Natural killer cell (primary cell): ENCODE data around the gene SGTB. TPM values are rescaled to one million over a fixed set of nuclear protein-coding genes. Genes with fewer than 3 reads are reported as not detected.
"Not testable (repeated sequence)": the region's sequence is repeated elsewhere in the genome, so short reads cannot be mapped to it uniquely, and the experiment has no call there.

Source experiments
- ATAC-seq, 3 donors: fragments of 150-1000 bp in 2 of 3; fragments of 200-7000 bp in 1 of 3; cut with Tn5 transposase; 1 replicate in 1 of 3; 2 replicates in 2 of 3; pipeline ENCODE4 v1.10.0; 2021; ENCODE audit warnings: mild to moderate bottlenecking in 2 of 3, moderate library complexity in 2 of 3
- DNase-seq, 2 donors: peaks; one replicate each; pipeline versions ENCODE4 v3.0.0 to v3.0.0-alpha.2; 2013 to 2021; ENCODE audit warnings: mixed read lengths in 1 of 2
- H3K27ac ChIP-seq: one replicate; pipeline ENCODE4 v1.5.1; 2013; ENCODE audit warnings: mild to moderate bottlenecking, low read length
- H3K27me3 ChIP-seq: one replicate; pipeline ENCODE4 v1.6.1; 2013; ENCODE audit warnings: low read length; ENCODE audit not compliant: control insufficient read depth, insufficient read depth
- H3K36me3 ChIP-seq: one replicate; pipeline ENCODE4 v1.6.1; 2013; ENCODE audit warnings: low read length; ENCODE audit not compliant: control insufficient read depth, insufficient read depth
- H3K4me1 ChIP-seq: one replicate; pipeline ENCODE4 v1.6.1; 2013; ENCODE audit warnings: low read length; ENCODE audit not compliant: control insufficient read depth, insufficient read depth
- H3K4me3 ChIP-seq: one replicate; pipeline ENCODE4 v1.5.1; 2013; ENCODE audit warnings: low read length
- H3K9me3 ChIP-seq: one replicate; pipeline ENCODE4 v1.6.1; 2013; ENCODE audit warnings: low read length; ENCODE audit not compliant: control insufficient read depth, insufficient read depth
- H3K27ac Mint-ChIP-seq, 2 donors: one replicate each; pipeline ENCODE4 v1.8.0; 2022; ENCODE audit warnings: mild to moderate bottlenecking in 2 of 2, mixed read lengths in 2 of 2, moderate library complexity in 1 of 2
- H3K27me3 Mint-ChIP-seq, 2 donors: one replicate each; pipeline ENCODE4 v1.8.0; 2022; ENCODE audit warnings: low read depth in 2 of 2, mixed read lengths in 2 of 2
- H3K36me3 Mint-ChIP-seq: one replicate; pipeline ENCODE4 v1.8.0; 2022; ENCODE audit warnings: mixed read lengths
- H3K4me1 Mint-ChIP-seq, 2 donors: one replicate each; pipeline ENCODE4 v1.8.0; 2022; ENCODE audit warnings: mixed read lengths in 2 of 2
- H3K4me3 Mint-ChIP-seq: one replicate; pipeline ENCODE4 v1.8.0; 2022; ENCODE audit warnings: mild to moderate bottlenecking, moderate library complexity, mixed read lengths
- H3K9me3 Mint-ChIP-seq, 2 donors: one replicate each; pipeline ENCODE4 v1.8.0; 2022; ENCODE audit warnings: mixed read lengths in 2 of 2
- WGBS: methylation state at CpG from one replicate; pipeline ENCODE4 v1.1.7; 2013; ENCODE audit warnings: missing lambda C conversion rate; ENCODE audit not compliant: insufficient coverage; 5-methylcytosine and 5-hydroxymethylcytosine counted together
- intact Hi-C: fragments of 100-400 bp; cut with micrococcal nuclease; formaldehyde crosslinking; loops from one replicate; pipeline ENCODE4 v1.14.2; 2022
- total RNA-seq, 4 donors: library from RNA; stranded (reverse); fragments of 120-200 nt in 1 of 4; gene quantifications; one replicate each; pipeline versions ENCODE4 v1.2.3 to v1.2.4, GENCODE V29; 2013 to 2022
- TF ChIP-seq, protein P1 (sequence below): fragments of 200-600 bp; IDR thresholded peaks from one replicate; pipeline ENCODE4 v1.8.0; 2022; ENCODE audit warnings: antibody characterized with exemption

SGTB gene
- total RNA-seq, 3 donors from 2014 or later (not counting 1 experiment from before 2014, with no cell fraction given): 6.9 to 12.0 (median 10.0) TPM

DNA sequence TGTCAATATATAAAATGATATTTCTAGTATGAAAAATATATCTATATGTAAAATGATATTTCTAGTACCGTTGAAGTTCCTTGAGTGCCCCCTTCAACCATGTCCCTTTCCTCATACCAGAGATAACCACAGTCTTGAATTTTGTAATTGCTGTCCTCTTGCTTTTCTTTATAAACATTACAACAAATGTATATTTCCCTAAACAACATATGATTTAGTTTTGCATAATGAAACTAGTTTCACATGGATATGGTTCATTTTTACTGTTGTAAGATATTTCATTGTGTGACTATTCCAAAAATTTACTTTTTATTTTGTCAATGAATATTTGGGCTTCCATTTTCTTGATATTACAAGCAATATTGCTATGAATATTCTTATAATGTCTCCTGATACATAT is 14.1 kb upstream of the SGTB start:
- H3K9me3 Mint-ChIP-seq: no peaks in the 10 kb centered on the region
- Histone ChIP-seq H3K9me3 (no peaks in the 10 kb centered on the region), H3K27me3 (no peaks in the 10 kb centered on the region), H3K4me3 (no peak overlapping the region), H3K4me1 (no peaks in the 10 kb centered on the region), H3K36me3 (no peaks in the 10 kb centered on the region), H3K27ac (no peak overlapping the region)
- TF ChIP-seq, protein P1, sequence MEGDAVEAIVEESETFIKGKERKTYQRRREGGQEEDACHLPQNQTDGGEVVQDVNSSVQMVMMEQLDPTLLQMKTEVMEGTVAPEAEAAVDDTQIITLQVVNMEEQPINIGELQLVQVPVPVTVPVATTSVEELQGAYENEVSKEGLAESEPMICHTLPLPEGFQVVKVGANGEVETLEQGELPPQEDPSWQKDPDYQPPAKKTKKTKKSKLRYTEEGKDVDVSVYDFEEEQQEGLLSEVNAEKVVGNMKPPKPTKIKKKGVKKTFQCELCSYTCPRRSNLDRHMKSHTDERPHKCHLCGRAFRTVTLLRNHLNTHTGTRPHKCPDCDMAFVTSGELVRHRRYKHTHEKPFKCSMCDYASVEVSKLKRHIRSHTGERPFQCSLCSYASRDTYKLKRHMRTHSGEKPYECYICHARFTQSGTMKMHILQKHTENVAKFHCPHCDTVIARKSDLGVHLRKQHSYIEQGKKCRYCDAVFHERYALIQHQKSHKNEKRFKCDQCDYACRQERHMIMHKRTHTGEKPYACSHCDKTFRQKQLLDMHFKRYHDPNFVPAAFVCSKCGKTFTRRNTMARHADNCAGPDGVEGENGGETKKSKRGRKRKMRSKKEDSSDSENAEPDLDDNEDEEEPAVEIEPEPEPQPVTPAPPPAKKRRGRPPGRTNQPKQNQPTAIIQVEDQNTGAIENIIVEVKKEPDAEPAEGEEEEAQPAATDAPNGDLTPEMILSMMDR: no peak
- peaks cover 8 to 14% of the 10 kb centered on the region in 2 donors for H3K27me3 Mint-ChIP-seq
- no peak overlapping the region for H3K4me3 Mint-ChIP-seq
- no peak overlapping the region for H3K27ac Mint-ChIP-seq
- DNase-seq: no peak
- intact Hi-C loops: no loop called here
- ATAC-seq: no peak
- WGBS: no CpG with 5 or more reads among the region's 1 CpG
- no peaks in the 10 kb centered on the region for H3K4me1 Mint-ChIP-seq
- no peaks in the 10 kb centered on the region for H3K36me3 Mint-ChIP-seq

DNA sequence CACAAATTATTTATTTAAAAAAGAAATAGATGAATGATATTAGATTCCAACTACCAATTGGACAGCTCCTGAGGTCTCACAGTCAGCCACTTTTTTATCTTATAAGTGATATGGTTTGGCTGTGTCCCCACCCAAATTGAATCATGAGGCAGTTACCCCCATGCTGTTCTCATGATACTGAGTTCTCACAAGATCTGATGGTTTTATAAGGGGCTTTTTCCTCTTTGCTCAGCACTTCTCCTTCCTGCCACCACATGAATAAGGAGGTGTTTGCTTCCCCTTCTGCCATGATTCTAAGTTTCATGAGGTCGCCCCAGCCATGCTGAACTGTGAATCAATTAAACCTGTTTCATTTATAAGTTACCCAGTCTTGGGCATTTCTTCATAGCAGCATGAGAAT is 13.0 kb upstream of the SGTB start:
- Mint-ChIP-seq H3K27me3 (peaks cover 8 to 16% of the 10 kb centered on the region in 2 donors), H3K4me3 (no peak overlapping the region), H3K9me3 (no peaks in the 10 kb centered on the region), H3K36me3 (no peaks in the 10 kb centered on the region), H3K27ac (no peak overlapping the region), H3K4me1 (no peaks in the 10 kb centered on the region)
- Histone ChIP-seq H3K27ac (no peak overlapping the region), H3K36me3 (no peaks in the 10 kb centered on the region), H3K4me3 (no peak overlapping the region), H3K27me3 (no peaks in the 10 kb centered on the region), H3K4me1 (no peaks in the 10 kb centered on the region), H3K9me3 (no peaks in the 10 kb centered on the region)
- peak in 1 of 2 donors; percentile 6 for DNase-seq
- 60% methylated on average over 1 of the region's 1 CpG for WGBS
- TF ChIP-seq, protein P1: no peak
- intact Hi-C loops: no loop called here
- peak in 1 of 3 donors; percentile 30 for ATAC-seq

DNA sequence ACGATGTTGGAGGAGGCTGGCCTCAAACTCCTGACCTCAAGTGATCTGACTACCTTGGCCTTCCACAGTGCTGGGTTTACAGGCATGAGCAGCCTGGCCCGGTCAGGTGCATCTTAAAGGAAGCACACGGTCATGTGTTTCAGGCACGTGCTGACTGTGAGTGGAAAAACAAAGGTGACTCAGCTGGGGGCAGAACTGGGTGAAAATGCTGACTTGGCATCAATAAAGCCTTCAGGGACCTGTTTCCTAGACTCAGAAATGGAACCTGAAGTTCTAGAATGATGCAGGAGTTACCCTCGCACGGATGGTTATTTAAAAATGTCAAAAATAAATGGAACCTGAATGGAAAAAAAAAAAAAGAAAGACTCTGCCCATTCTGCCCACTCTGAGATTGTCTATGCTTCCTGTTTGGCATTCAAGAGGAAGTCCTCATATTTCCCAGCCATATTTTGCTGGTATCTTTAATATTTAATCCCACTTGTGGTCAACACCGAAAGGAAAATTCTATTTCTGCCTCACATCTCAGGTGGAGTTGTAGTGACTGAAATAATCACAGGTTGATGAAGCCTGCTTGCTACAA is 12.4 kb upstream of the SGTB start:
- H3K4me1 ChIP-seq, H3K4me1 Mint-ChIP-seq, intact Hi-C loops, H3K9me3 ChIP-seq, H3K27ac ChIP-seq, H3K4me3 ChIP-seq, ATAC-seq, H3K9me3 Mint-ChIP-seq, H3K27ac Mint-ChIP-seq, DNase-seq, H3K4me3 Mint-ChIP-seq, H3K36me3 Mint-ChIP-seq, H3K27me3 ChIP-seq, H3K36me3 ChIP-seq: not testable (repeated sequence)
- 35% methylated on average over 4 of the region's 7 CpGs for WGBS
- peaks cover 8 to 16% of the 10 kb centered on the region in 2 donors for H3K27me3 Mint-ChIP-seq

DNA sequence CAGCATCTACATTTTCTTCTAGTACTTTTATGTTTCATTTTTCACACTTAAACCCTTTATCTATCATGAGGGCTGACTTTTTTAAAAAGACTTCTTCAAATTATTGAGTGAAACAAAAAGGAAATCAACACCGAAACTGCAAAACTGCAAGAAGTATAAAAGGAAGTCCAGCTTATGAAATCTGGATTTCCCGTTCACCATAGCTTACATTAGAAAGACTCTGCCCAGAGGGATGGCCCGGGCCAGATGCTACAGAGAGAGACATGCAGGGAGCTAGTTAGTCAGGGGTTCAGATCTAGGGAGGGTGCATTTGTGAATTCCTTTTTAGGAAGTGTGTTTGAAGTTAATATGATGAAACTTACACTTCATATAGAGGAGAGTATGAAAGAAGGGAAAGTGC is 10.1 kb upstream of the SGTB start:
- 84% methylated on average over 2 of the region's 3 CpGs for WGBS
- ATAC-seq, intact Hi-C loops: not testable (repeated sequence)

More for the DNA sequence above, 10.1 kb upstream of the SGTB start:
- not testable (repeated sequence) for H3K9me3 Mint-ChIP-seq, H3K27ac Mint-ChIP-seq, H3K9me3 ChIP-seq, H3K36me3 ChIP-seq, H3K36me3 Mint-ChIP-seq, DNase-seq, H3K27me3 ChIP-seq, H3K4me3 ChIP-seq, H3K4me1 Mint-ChIP-seq, H3K4me3 Mint-ChIP-seq, H3K27ac ChIP-seq, H3K4me1 ChIP-seq
- H3K27me3 Mint-ChIP-seq: peaks cover 8 to 13% of the 10 kb centered on the region in 2 donors
